ENCODE data around the gene SPRED2.

Gene SPRED2

GRCh38 chr2:65292461-65293011, 139.9 kb downstream of the SPRED2 start:
- no peak overlapping the region for H3K4me3 ChIP-seq (ENCODE audit: low read length in 2 of 2)
- H4K91ac ChIP-seq (ENCODE audit: low read depth, low read length, poor library complexity) = no peak overlapping the region
- no peak overlapping the region for H3K14ac ChIP-seq (ENCODE audit: low read length)
- no peaks in the 10 kb centered on the region for H3K36me3 ChIP-seq (replicated peaks in 1 of 2; ENCODE audit: control insufficient read depth in 2 of 2, insufficient read depth in 2 of 2, low read length in 2 of 2)
- no peaks in the 10 kb centered on the region for H3K79me1 ChIP-seq (ENCODE audit: low read depth, low read length)
- peak overlapping the region; percentile 63 for H3K18ac ChIP-seq (ENCODE audit: low read length)
- H3K9me3 ChIP-seq (replicated peaks in 1 of 2; ENCODE audit: control insufficient read depth in 2 of 2, insufficient read depth in 1 of 2, low read depth in 1 of 2, low read length in 2 of 2) = no peaks in the 10 kb centered on the region
- H3K27me3 ChIP-seq (ENCODE audit: control insufficient read depth in 3 of 3, insufficient read depth in 3 of 3, low read depth in 1 of 3, low read length in 3 of 3) = no peaks in the 10 kb centered on the region
- peak overlapping the region; percentile 68 for H2BK12ac ChIP-seq (ENCODE audit: low read length)
- H2BK120ac ChIP-seq (ENCODE audit: low read depth, low read length) = no peak overlapping the region
- no peak overlapping the region for H2AFZ ChIP-seq (ENCODE audit: low read length)
- no peak overlapping the region for H3K27ac ChIP-seq (replicated peaks; ENCODE audit: low read length)
- no peak overlapping the region for H3K4me2 ChIP-seq (ENCODE audit: insufficient read depth, low read length, poor library complexity, severe bottlenecking)
- no peak overlapping the region for H3K9ac ChIP-seq (ENCODE audit: low read depth, low read length, poor library complexity)
- no CpG with 5 or more reads among the region's 21 CpGs for WGBS, 2 donors (ENCODE audit: extremely low coverage in 2 of 2, insufficient read length in 2 of 2, insufficient replicate concordance in 1 of 2)
- H3K4me1 ChIP-seq (ENCODE audit: control insufficient read depth in 2 of 2, insufficient read depth in 1 of 2, low read depth in 1 of 2, low read length in 2 of 2) = peaks cover 15 to 25% of the 10 kb centered on the region in 2 donors
- H3K23ac ChIP-seq (ENCODE audit: low read depth, low read length, poor library complexity) = peak overlapping the region; percentile 70
- H4K8ac ChIP-seq (ENCODE audit: low read depth, low read length) = no peak overlapping the region
- peak overlapping the region; percentile 83 for H2AK5ac ChIP-seq (ENCODE audit: low read depth, low read length)
- no peak overlapping the region for H2BK5ac ChIP-seq (ENCODE audit: low read length)
- DNase-seq (ENCODE audit: low spot score) = no peak
- no peak overlapping the region for H2BK15ac ChIP-seq (ENCODE audit: low read length)
- H3K4ac ChIP-seq (ENCODE audit: low read length) = no peak overlapping the region

- Histone ChIP-seq H4K91ac (ENCODE audit: low read depth, low read length, poor library complexity) (no peak overlapping the region), H2BK12ac (ENCODE audit: low read length) (no peak overlapping the region), H2AFZ (ENCODE audit: low read length) (no peak overlapping the region), H3K27ac (replicated peaks; ENCODE audit: low read length) (no peak overlapping the region), H3K27me3 (ENCODE audit: control insufficient read depth in 3 of 3, insufficient read depth in 3 of 3, low read depth in 1 of 3, low read length in 3 of 3) (no peaks in the 10 kb centered on the region), H2AK5ac (ENCODE audit: low read depth, low read length) (peak overlapping the region; percentile 83), H3K4me1 (ENCODE audit: control insufficient read depth in 2 of 2, insufficient read depth in 1 of 2, low read depth in 1 of 2, low read length in 2 of 2) (peaks cover 15 to 25% of the 10 kb centered on the region in 2 donors), H4K8ac (ENCODE audit: low read depth, low read length) (no peak overlapping the region), H3K18ac (ENCODE audit: low read length) (no peak overlapping the region), H3K4ac (ENCODE audit: low read length) (no peak overlapping the region), H3K4me3 (ENCODE audit: low read length in 2 of 2) (no peak overlapping the region), H3K23ac (ENCODE audit: low read depth, low read length, poor library complexity) (peak overlapping the region; percentile 70), H3K14ac (ENCODE audit: low read length) (no peak overlapping the region), H2BK120ac (ENCODE audit: low read depth, low read length) (no peak overlapping the region), H3K36me3 (replicated peaks in 1 of 2; ENCODE audit: control insufficient read depth in 2 of 2, insufficient read depth in 2 of 2, low read length in 2 of 2) (no peaks in the 10 kb centered on the region), H2BK15ac (ENCODE audit: low read length) (no peak overlapping the region), H3K4me2 (ENCODE audit: insufficient read depth, low read length, poor library complexity, severe bottlenecking) (no peak overlapping the region), H3K9ac (ENCODE audit: low read depth, low read length, poor library complexity) (no peak overlapping the region), H2BK5ac (ENCODE audit: low read length) (no peak overlapping the region), H3K79me1 (ENCODE audit: low read depth, low read length) (no peaks in the 10 kb centered on the region), H3K9me3 (replicated peaks in 1 of 2; ENCODE audit: control insufficient read depth in 2 of 2, insufficient read depth in 1 of 2, low read depth in 1 of 2, low read length in 2 of 2) (no peaks in the 10 kb centered on the region)
- DNase-seq (ENCODE audit: low spot score) = no peak
- no CpG with 5 or more reads among the region's 3 CpGs for WGBS, 2 donors (ENCODE audit: extremely low coverage in 2 of 2, insufficient read length in 2 of 2, insufficient replicate concordance in 1 of 2)
Observed at GRCh38 chr2:65292106-65292400, 140.3 kb downstream of the SPRED2 start.

- DNase-seq (ENCODE audit: low spot score) = no peak
- Histone ChIP-seq H3K23ac (ENCODE audit: low read depth, low read length, poor library complexity) (no peak overlapping the region), H3K27me3 (ENCODE audit: control insufficient read depth in 3 of 3, insufficient read depth in 3 of 3, low read depth in 1 of 3, low read length in 3 of 3) (no peaks in the 10 kb centered on the region), H2AFZ (ENCODE audit: low read length) (peak overlapping the region; percentile 20), H3K9me3 (replicated peaks in 1 of 2; ENCODE audit: control insufficient read depth in 2 of 2, insufficient read depth in 1 of 2, low read depth in 1 of 2, low read length in 2 of 2) (no peaks in the 10 kb centered on the region), H3K4ac (ENCODE audit: low read length) (no peak overlapping the region), H2BK120ac (ENCODE audit: low read depth, low read length) (no peak overlapping the region), H3K36me3 (replicated peaks in 1 of 2; ENCODE audit: control insufficient read depth in 2 of 2, insufficient read depth in 2 of 2, low read length in 2 of 2) (no peaks in the 10 kb centered on the region), H4K8ac (ENCODE audit: low read depth, low read length) (no peak overlapping the region), H3K18ac (ENCODE audit: low read length) (no peak overlapping the region), H2BK15ac (ENCODE audit: low read length) (no peak overlapping the region), H2BK12ac (ENCODE audit: low read length) (no peak overlapping the region), H3K4me1 (ENCODE audit: control insufficient read depth in 2 of 2, insufficient read depth in 1 of 2, low read depth in 1 of 2, low read length in 2 of 2) (peaks cover 15 to 25% of the 10 kb centered on the region in 2 donors), H2BK5ac (ENCODE audit: low read length) (no peak overlapping the region), H3K27ac (replicated peaks; ENCODE audit: low read length) (no peak overlapping the region), H2AK5ac (ENCODE audit: low read depth, low read length) (no peak overlapping the region), H3K14ac (ENCODE audit: low read length) (no peak overlapping the region), H3K79me1 (ENCODE audit: low read depth, low read length) (no peaks in the 10 kb centered on the region), H3K9ac (ENCODE audit: low read depth, low read length, poor library complexity) (no peak overlapping the region), H3K4me3 (ENCODE audit: low read length in 2 of 2) (no peak overlapping the region), H3K4me2 (ENCODE audit: insufficient read depth, low read length, poor library complexity, severe bottlenecking) (no peak overlapping the region), H4K91ac (ENCODE audit: low read depth, low read length, poor library complexity) (no peak overlapping the region)
- no CpG with 5 or more reads among the region's 11 CpGs for WGBS, 2 donors (ENCODE audit: extremely low coverage in 2 of 2, insufficient read length in 2 of 2, insufficient replicate concordance in 1 of 2)
Observed at GRCh38 chr2:65291216-65292105, 140.9 kb downstream of the SPRED2 start.

- H2BK5ac ChIP-seq (ENCODE audit: low read length) = no peak overlapping the region
- H3K4me3 ChIP-seq (ENCODE audit: low read length in 2 of 2) = no peak overlapping the region
- no peaks in the 10 kb centered on the region for H3K9me3 ChIP-seq (replicated peaks in 1 of 2; ENCODE audit: control insufficient read depth in 2 of 2, insufficient read depth in 1 of 2, low read depth in 1 of 2, low read length in 2 of 2)
- no peak overlapping the region for H2BK12ac ChIP-seq (ENCODE audit: low read length)
- no peaks in the 10 kb centered on the region for H3K27me3 ChIP-seq (ENCODE audit: control insufficient read depth in 3 of 3, insufficient read depth in 3 of 3, low read depth in 1 of 3, low read length in 3 of 3)
- no peak overlapping the region for H3K23ac ChIP-seq (ENCODE audit: low read depth, low read length, poor library complexity)
- no peak overlapping the region for H4K91ac ChIP-seq (ENCODE audit: low read depth, low read length, poor library complexity)
- H2AK5ac ChIP-seq (ENCODE audit: low read depth, low read length) = no peak overlapping the region
- no peak for DNase-seq (ENCODE audit: low spot score)
- no peak overlapping the region for H2BK120ac ChIP-seq (ENCODE audit: low read depth, low read length)
- H3K27ac ChIP-seq (replicated peaks; ENCODE audit: low read length) = no peak overlapping the region
- no peaks in the 10 kb centered on the region for H3K36me3 ChIP-seq (replicated peaks in 1 of 2; ENCODE audit: control insufficient read depth in 2 of 2, insufficient read depth in 2 of 2, low read length in 2 of 2)
- no CpG with 5 or more reads among the region's 4 CpGs for WGBS, 2 donors (ENCODE audit: extremely low coverage in 2 of 2, insufficient read length in 2 of 2, insufficient replicate concordance in 1 of 2)
- no peak overlapping the region for H3K4me2 ChIP-seq (ENCODE audit: insufficient read depth, low read length, poor library complexity, severe bottlenecking)
- peaks cover 4 to 8% of the 10 kb centered on the region in 2 donors for H3K4me1 ChIP-seq (ENCODE audit: control insufficient read depth in 2 of 2, insufficient read depth in 1 of 2, low read depth in 1 of 2, low read length in 2 of 2)
- no peak overlapping the region for H2AFZ ChIP-seq (ENCODE audit: low read length)
- no peak overlapping the region for H3K14ac ChIP-seq (ENCODE audit: low read length)
- H3K79me1 ChIP-seq (ENCODE audit: low read depth, low read length) = no peaks in the 10 kb centered on the region
- no peak overlapping the region for H2BK15ac ChIP-seq (ENCODE audit: low read length)
- H3K9ac ChIP-seq (ENCODE audit: low read depth, low read length, poor library complexity) = no peak overlapping the region
- H3K18ac ChIP-seq (ENCODE audit: low read length) = no peak overlapping the region
- H4K8ac ChIP-seq (ENCODE audit: low read depth, low read length) = no peak overlapping the region
- H3K4ac ChIP-seq (ENCODE audit: low read length) = no peak overlapping the region
Observed at GRCh38 chr2:65287364-65287763, 145.0 kb downstream of the SPRED2 start.

Measured in neuronal stem cell (in vitro differentiated cells).